SK-N-MC (cell line): ENCODE data around the gene OR10A5.
"Not testable (repeated sequence)": the region's sequence is repeated elsewhere in the genome, so short reads cannot be mapped to it uniquely, and the experiment has no call there.

ENCODE experiments used
- EZH2 ChIP-seq: fragments of 200-600 bp; sonication (generic); IDR thresholded peaks from one replicate; pipeline ENCODE4 v1.6.1; 2017; ENCODE audit warnings: antibody characterized with exemption
- FOXP2 ChIP-seq: optimal IDR thresholded peaks from 2 replicates; pipeline ENCODE3; 2011; ENCODE audit warnings: mild to moderate bottlenecking, moderate library complexity; ENCODE audit not compliant: insufficient read depth; ENCODE audit errors: extremely low read length, control extremely low read depth
- POLR2AphosphoS5 ChIP-seq: IDR thresholded peaks from 2 replicates; pipeline ENCODE4 v1.6.1; 2012; ENCODE audit warnings: mild to moderate bottlenecking, low read depth, low read length, borderline replicate concordance

GRCh38 chr11:6854801-6855200, 9.3 kb downstream of the OR10A5 start:
- TF ChIP-seq EZH2, POLR2AphosphoS5, FOXP2: not testable (repeated sequence)
